Peyer's patch (tissue), 4 donors: ENCODE results near the gene SLC43A3. TPM values are rescaled to one million over a fixed set of nuclear protein-coding genes. Genes with fewer than 3 reads are reported as not detected.

Experiments used
- DNase-seq, 3 donors: peaks; one replicate each; pipeline ENCODE4 v3.0.0-alpha.2; 2017 to 2019
- H3K27ac ChIP-seq, 4 donors: fragments of 200-600 bp; sonication (generic); one replicate each; pipeline ENCODE4 v1.5.1; 2016 to 2019
- H3K27me3 ChIP-seq, 2 donors: fragments of 200-600 bp; sonication (generic); one replicate each; pipeline ENCODE4 v1.5.1; 2019
- H3K36me3 ChIP-seq, 3 donors: fragments of 200-600 bp; sonication (generic); one replicate each; pipeline ENCODE4 v1.5.1; 2016 to 2019
- H3K4me1 ChIP-seq, 4 donors: fragments of 200-600 bp; sonication (generic); one replicate each; pipeline ENCODE4 v1.5.1; 2016 to 2019
- H3K4me3 ChIP-seq, 4 donors: fragments of 200-600 bp; sonication (generic); 1 replicate in 3 of 4; 2 replicates in 1 of 4; pipeline ENCODE4 v1.5.1; 2016 to 2019; ENCODE audit warnings: mild to moderate bottlenecking in 1 of 4
- H3K9me3 ChIP-seq, 4 donors: fragments of 200-600 bp; sonication (generic); one replicate each; pipeline ENCODE4 v1.5.1; 2016 to 2019; ENCODE audit warnings: mild to moderate bottlenecking in 1 of 4
- POLR2A ChIP-seq, 2 donors: fragments of 450-650 bp; IDR thresholded peaks; one replicate each; pipeline ENCODE4 v1.5.1; 2017; ENCODE audit warnings: antibody characterized with exemption in 2 of 2, mild to moderate bottlenecking in 2 of 2, moderate library complexity in 2 of 2
- total RNA-seq, 4 donors: library from RNA; depleted of rRNA; stranded (reverse); fragments of >200 nt; gene quantifications; one replicate each; pipeline ENCODE4 v1.1.0, GENCODE V29; 2016
- TF ChIP-seq, protein P1 (sequence below), 6 experiments: fragments of 450-650 bp in 4 of 6; fragments of 200-600 bp in 2 of 6; sonication (generic) in 1 of 6; IDR thresholded peaks; one replicate each; pipeline ENCODE4 v1.5.1; 2017 to 2019; ENCODE audit warnings: antibody characterized with exemption in 6 of 6, mild to moderate bottlenecking in 3 of 6, moderate library complexity in 1 of 6

SLC43A3 gene
- total RNA-seq, 4 donors from 2014 or later, result 5.1 to 38.8 (median 17.6) TPM

DNA sequence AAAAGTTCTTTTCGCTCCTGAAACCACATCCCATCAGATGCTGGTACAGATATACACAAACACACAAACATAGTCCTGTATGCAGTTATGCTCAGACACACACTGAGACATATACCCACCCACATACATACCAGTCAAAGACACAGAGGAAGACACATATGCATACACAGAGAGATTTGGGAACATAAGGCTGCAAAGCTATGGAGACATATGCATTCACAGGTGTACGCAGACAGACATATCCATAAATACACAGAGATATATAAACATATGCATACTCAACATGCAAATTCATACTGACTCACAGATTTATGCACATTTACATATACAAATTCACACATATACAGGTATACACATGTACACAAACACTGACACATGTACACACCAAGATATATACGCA lies 52.0 kb downstream of the SLC43A3 start:
- H3K4me3 ChIP-seq, result no peak overlapping the region
- no peak for TF ChIP-seq POLR2A (IDR thresholded peaks at IDR 0.05)
- TF ChIP-seq, protein P1, sequence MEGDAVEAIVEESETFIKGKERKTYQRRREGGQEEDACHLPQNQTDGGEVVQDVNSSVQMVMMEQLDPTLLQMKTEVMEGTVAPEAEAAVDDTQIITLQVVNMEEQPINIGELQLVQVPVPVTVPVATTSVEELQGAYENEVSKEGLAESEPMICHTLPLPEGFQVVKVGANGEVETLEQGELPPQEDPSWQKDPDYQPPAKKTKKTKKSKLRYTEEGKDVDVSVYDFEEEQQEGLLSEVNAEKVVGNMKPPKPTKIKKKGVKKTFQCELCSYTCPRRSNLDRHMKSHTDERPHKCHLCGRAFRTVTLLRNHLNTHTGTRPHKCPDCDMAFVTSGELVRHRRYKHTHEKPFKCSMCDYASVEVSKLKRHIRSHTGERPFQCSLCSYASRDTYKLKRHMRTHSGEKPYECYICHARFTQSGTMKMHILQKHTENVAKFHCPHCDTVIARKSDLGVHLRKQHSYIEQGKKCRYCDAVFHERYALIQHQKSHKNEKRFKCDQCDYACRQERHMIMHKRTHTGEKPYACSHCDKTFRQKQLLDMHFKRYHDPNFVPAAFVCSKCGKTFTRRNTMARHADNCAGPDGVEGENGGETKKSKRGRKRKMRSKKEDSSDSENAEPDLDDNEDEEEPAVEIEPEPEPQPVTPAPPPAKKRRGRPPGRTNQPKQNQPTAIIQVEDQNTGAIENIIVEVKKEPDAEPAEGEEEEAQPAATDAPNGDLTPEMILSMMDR (IDR thresholded peaks at IDR 0.05), result no peak
- H3K27ac ChIP-seq, result no peak overlapping the region
- no peaks in the 10 kb centered on the region for H3K4me1 ChIP-seq
- no peak for DNase-seq
- H3K27me3 ChIP-seq, result no peaks in the 10 kb centered on the region
- H3K9me3 ChIP-seq, result no peaks in the 10 kb centered on the region
- H3K36me3 ChIP-seq, result no peaks in the 10 kb centered on the region

DNA sequence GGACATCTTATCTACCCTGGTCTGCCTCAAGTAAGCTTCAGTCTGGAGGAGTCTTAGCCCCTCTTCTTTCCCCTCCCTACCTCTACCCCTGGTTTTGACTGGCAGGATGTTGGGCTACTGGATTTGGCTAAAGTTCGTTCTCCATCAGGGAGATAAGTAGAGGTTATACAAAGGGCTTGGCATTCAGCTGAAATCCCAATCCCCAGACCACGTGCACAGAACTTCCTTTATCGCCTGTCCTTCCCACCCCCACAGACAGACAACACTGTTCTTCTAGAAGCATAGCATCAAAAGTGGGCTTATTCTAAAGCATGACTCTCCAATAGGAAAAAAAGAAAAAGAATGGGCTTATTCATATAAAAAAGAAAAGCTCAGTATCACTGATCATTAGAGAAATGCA lies 53.8 kb downstream of the SLC43A3 start:
- Histone ChIP-seq H3K27me3 (no peaks in the 10 kb centered on the region), H3K9me3 (no peaks in the 10 kb centered on the region), H3K4me3 (no peak overlapping the region), H3K4me1 (no peaks in the 10 kb centered on the region), H3K36me3 (no peaks in the 10 kb centered on the region), H3K27ac (no peak overlapping the region)
- TF ChIP-seq, protein P1 (IDR thresholded peaks at IDR 0.05), result no peak
- no peak for TF ChIP-seq POLR2A (IDR thresholded peaks at IDR 0.05)
- no peak for DNase-seq

DNA sequence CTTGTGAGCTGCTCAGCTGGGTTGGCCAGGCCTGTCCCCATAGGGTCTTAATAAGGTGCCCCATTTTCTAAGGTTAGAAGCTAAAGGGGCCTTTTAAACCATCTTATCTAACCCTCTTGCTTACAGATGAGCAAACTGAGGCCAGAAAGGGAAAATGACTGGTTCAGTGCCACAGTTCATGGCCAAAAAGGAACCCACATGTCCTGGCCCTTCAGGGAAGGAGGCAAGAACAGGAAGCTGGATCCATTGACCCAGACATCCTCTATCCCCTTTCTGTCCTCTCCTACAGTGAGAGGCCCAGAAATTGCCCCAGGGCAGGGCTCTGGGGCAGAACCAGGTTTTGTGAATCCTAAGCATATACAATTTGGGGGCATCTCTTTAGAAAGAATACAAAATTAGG lies 56.0 kb downstream of the SLC43A3 start:
- Histone ChIP-seq H3K36me3 (no peaks in the 10 kb centered on the region), H3K4me1 (no peaks in the 10 kb centered on the region), H3K27me3 (no peaks in the 10 kb centered on the region), H3K9me3 (no peaks in the 10 kb centered on the region), H3K4me3 (no peak overlapping the region), H3K27ac (no peak overlapping the region)
- TF ChIP-seq, protein P1 (IDR thresholded peaks at IDR 0.05), result no peak
- TF ChIP-seq POLR2A (IDR thresholded peaks at IDR 0.05), result no peak
- no peak for DNase-seq

DNA sequence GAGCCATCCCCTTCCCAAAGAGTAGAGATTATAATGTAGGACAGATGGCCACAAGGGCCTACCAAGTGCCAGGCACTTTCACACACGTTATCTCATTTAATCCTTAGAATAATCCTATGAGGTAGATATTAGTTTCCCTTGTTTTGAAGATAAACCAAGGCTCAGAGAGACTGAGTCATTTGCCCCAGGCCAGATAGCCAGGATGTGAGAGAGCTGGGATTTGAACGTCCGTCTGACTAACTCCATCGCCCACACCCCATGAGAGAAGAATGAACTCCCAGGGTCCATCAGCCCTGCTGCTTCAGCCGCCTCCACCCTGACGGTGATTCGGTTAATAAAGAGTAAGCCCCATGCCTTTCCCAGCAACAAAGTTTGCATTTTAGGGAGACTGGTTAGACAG lies 56.7 kb downstream of the SLC43A3 start:
- no peak for DNase-seq
- no peak for TF ChIP-seq POLR2A (IDR thresholded peaks at IDR 0.05)
- TF ChIP-seq, protein P1 (IDR thresholded peaks at IDR 0.05), result no peak
- Histone ChIP-seq H3K27me3 (no peaks in the 10 kb centered on the region), H3K9me3 (no peaks in the 10 kb centered on the region), H3K4me1 (no peaks in the 10 kb centered on the region), H3K36me3 (no peaks in the 10 kb centered on the region), H3K27ac (no peak overlapping the region), H3K4me3 (no peak overlapping the region)

DNA sequence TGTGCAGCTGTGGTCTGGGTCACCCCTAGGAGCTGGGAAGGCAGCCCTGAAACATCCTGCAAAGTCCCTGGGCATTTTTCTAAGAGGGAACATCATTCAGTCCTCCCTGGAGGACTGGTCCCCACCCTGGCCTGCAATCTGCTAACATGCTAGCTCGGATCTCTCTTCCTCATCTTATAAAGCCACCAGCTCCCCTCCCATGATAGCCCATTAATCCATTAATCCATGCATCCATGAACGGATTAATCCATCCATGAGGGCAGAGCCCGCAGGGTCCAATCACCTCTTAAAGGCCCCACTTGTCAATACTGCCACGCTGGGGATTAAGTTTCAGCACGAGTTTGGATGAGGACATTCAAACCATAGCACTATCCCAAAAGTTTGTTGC lies 58.1 kb downstream of the SLC43A3 start:
- H3K27me3 ChIP-seq, result no peaks in the 10 kb centered on the region
- H3K36me3 ChIP-seq, result no peaks in the 10 kb centered on the region
- TF ChIP-seq, protein P1 (IDR thresholded peaks at IDR 0.05), result no peak
- no peak for TF ChIP-seq POLR2A (IDR thresholded peaks at IDR 0.05)
- no peak overlapping the region for H3K4me3 ChIP-seq
- no peak overlapping the region for H3K27ac ChIP-seq
- H3K4me1 ChIP-seq, result no peaks in the 10 kb centered on the region
- DNase-seq, result no peak
- no peaks in the 10 kb centered on the region for H3K9me3 ChIP-seq
